Fibroblast of lung (primary cell): Measurements from ENCODE around the gene CACNG4. TPM values are rescaled to one million over a fixed set of nuclear protein-coding genes. Genes with fewer than 3 reads are reported as not detected.
A peak's percentile ranks its signal among the peaks of the same experiment; 100 is the strongest.

Source experiments
- DNase-seq, 2 donors: peaks; one replicate each; pipeline versions ENCODE4 v3.0.0 to v3.0.0-alpha.2; 2010; ENCODE audit warnings: low read depth in 2 of 2
- H2AFZ ChIP-seq: 2 replicates; pipeline ENCODE4 v1.5.1; 2012; ENCODE audit warnings: low read length, control low read depth, inconsistent platforms
- H3K27ac ChIP-seq: 2 replicates; pipeline ENCODE4 v1.5.1; 2011; ENCODE audit warnings: low read length, control low read depth; ENCODE audit not compliant: insufficient read depth
- H3K27me3 ChIP-seq: 2 replicates; pipeline ENCODE4 v1.5.1; 2011; ENCODE audit warnings: mild to moderate bottlenecking, low read length; ENCODE audit not compliant: control insufficient read depth, insufficient read depth
- H3K36me3 ChIP-seq: 2 replicates; pipeline ENCODE4 v1.5.1; 2011; ENCODE audit warnings: low read length; ENCODE audit not compliant: control insufficient read depth, insufficient read depth
- H3K4me1 ChIP-seq: 2 replicates; pipeline ENCODE4 v1.5.1; 2011; ENCODE audit warnings: low read length; ENCODE audit not compliant: control insufficient read depth, insufficient read depth; ENCODE audit errors: extremely low read depth
- H3K4me2 ChIP-seq: 2 replicates; pipeline ENCODE4 v1.5.1; 2011; ENCODE audit warnings: low read length, control low read depth; ENCODE audit not compliant: insufficient read depth; ENCODE audit errors: extremely low read depth
- H3K4me3 ChIP-seq, 4 experiments: fragments of 200-600 bp in 1 of 4; sonication (generic) in 1 of 4; replicated peaks in 1 of 4; 2 replicates each; pipeline ENCODE4 v1.5.1; 2011 to 2016; ENCODE audit warnings: low read length in 4 of 4, low read depth in 3 of 4, mild to moderate bottlenecking in 3 of 4, control low read depth in 2 of 4, inconsistent platforms in 1 of 4, mixed read lengths in 1 of 4; ENCODE audit not compliant: insufficient read depth in 1 of 4; ENCODE audit errors: control extremely low read depth in 1 of 4
- H3K79me2 ChIP-seq: 2 replicates; pipeline ENCODE4 v1.5.1; 2012; ENCODE audit warnings: mild to moderate bottlenecking, low read length, inconsistent platforms; ENCODE audit not compliant: control insufficient read depth, insufficient read depth
- H3K9ac ChIP-seq: 2 replicates; pipeline ENCODE4 v1.5.1; 2011; ENCODE audit warnings: mild to moderate bottlenecking, low read length, control low read depth; ENCODE audit not compliant: insufficient read depth
- H3K9me3 ChIP-seq: 2 replicates; pipeline ENCODE4 v1.5.1; 2012; ENCODE audit warnings: low read depth, low read length; ENCODE audit not compliant: control insufficient read depth, insufficient read depth
- H4K20me1 ChIP-seq: 2 replicates; pipeline ENCODE4 v1.5.1; 2011; ENCODE audit warnings: low read length; ENCODE audit not compliant: control insufficient read depth, insufficient read depth; ENCODE audit errors: extremely low read depth
- EZH2 ChIP-seq: IDR thresholded peaks from 2 replicates; pipeline ENCODE4 v1.5.1; 2012; ENCODE audit warnings: low read length, control low read depth, mild to moderate bottlenecking; ENCODE audit errors: missing control alignments
- polyA plus RNA-seq, 2 donors: library from polyadenylated mRNA; depleted of rRNA in 1 of 2; stranded (reverse) in 1 of 2; unstranded in 1 of 2; fragments of >200 nt; gene quantifications; 2 replicates each; pipeline ENCODE4 v1.2.1, GENCODE V29; 2011 to 2012; ENCODE audit warnings: missing spikeins in 1 of 2
- total RNA-seq: library from RNA; depleted of rRNA; stranded (reverse); fragments of >200 nt; gene quantifications from 2 replicates; pipeline ENCODE4 v1.2.1, GENCODE V29; 2014
- TF ChIP-seq, protein P1 (sequence below), 2 donors: IDR thresholded peaks in 1 of 2; conservative IDR thresholded peaks in 1 of 2; 1 replicate in 1 of 2; 2 replicates in 1 of 2; pipeline ENCODE4 v1.5.1; 2011 to 2012; ENCODE audit warnings: low read length in 2 of 2, control low read depth in 1 of 2, inconsistent platforms in 1 of 2, low read depth in 1 of 2, mild to moderate bottlenecking in 1 of 2

Gene CACNG4
- total and polyA plus RNA-seq, 2 donors (not counting 1 experiment from before 2014, with no cell fraction given) = not detected

DNA sequence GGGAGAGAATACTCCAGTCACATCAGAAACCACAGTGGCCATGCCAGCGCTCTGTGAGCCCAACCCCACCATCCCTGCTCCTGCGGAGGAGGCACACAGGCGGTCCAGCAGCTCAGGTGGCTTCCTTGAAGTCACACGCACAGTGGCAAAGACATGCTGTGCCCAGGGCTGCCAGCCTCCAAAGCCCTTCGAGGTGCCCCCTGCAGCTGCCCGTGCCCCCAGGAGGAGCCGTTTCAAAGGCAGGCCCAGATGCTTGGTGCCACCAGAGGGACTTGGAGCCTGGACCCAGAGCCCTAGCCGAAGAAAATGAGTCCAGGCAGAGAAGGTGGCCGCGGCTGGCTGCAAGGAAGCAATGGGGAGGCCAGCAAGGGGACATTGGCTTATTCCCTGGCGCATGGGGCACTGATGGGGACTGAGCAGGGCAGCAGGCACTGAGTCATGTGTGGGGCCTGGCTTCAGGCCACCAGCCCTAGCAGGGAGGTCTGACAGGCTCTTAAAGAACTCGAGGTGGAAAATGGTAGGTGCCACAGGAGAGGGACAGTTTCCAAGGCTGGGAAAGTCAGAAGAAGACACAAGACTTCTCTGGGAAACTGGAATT is 62.6 kb downstream of the CACNG4 start:
- H3K4me1 ChIP-seq = no peaks in the 10 kb centered on the region
- H2AFZ ChIP-seq = no peak overlapping the region
- no peak for TF ChIP-seq EZH2
- TF ChIP-seq, protein P1, sequence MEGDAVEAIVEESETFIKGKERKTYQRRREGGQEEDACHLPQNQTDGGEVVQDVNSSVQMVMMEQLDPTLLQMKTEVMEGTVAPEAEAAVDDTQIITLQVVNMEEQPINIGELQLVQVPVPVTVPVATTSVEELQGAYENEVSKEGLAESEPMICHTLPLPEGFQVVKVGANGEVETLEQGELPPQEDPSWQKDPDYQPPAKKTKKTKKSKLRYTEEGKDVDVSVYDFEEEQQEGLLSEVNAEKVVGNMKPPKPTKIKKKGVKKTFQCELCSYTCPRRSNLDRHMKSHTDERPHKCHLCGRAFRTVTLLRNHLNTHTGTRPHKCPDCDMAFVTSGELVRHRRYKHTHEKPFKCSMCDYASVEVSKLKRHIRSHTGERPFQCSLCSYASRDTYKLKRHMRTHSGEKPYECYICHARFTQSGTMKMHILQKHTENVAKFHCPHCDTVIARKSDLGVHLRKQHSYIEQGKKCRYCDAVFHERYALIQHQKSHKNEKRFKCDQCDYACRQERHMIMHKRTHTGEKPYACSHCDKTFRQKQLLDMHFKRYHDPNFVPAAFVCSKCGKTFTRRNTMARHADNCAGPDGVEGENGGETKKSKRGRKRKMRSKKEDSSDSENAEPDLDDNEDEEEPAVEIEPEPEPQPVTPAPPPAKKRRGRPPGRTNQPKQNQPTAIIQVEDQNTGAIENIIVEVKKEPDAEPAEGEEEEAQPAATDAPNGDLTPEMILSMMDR (conservative IDR thresholded peaks at IDR 0.05 in 1 of 2, IDR thresholded peaks at IDR 0.05 in 1 of 2; ENCODE audit: low read depth in 1 of 2, low read length in 2 of 2) = no peak
- no peak overlapping the region for H3K27ac ChIP-seq
- H3K4me3 ChIP-seq = no peak overlapping the region
- no peaks in the 10 kb centered on the region for H3K79me2 ChIP-seq
- peaks cover 2% of the 10 kb centered on the region for H3K27me3 ChIP-seq
- no peaks in the 10 kb centered on the region for H4K20me1 ChIP-seq
- H3K9me3 ChIP-seq = no peaks in the 10 kb centered on the region
- peak in 1 of 2 donors; percentile 20 for DNase-seq
- no peaks in the 10 kb centered on the region for H3K36me3 ChIP-seq
- H3K9ac ChIP-seq = no peak overlapping the region
- H3K4me2 ChIP-seq = no peak overlapping the region

DNA sequence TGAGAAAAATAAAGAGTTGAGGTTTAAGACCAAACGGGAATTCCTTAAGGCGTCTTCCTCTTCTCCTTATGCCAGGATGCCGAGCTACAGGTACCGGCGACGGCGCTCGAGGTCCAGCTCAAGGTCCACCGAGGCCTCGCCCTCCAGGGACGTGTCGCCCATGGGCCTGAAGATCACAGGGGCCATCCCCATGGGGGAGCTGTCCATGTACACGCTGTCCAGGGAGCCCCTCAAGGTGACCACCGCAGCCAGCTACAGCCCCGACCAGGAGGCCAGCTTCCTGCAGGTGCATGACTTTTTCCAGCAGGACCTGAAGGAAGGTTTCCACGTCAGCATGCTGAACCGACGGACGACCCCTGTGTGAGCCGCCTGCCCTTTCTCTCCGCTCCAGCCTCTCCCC is 66.1 kb downstream of the CACNG4 start:
- Histone ChIP-seq H3K9ac (no peak overlapping the region), H3K4me3 (no peak overlapping the region), H3K27me3 (peaks cover 5% of the 10 kb centered on the region), H2AFZ (no peak overlapping the region), H3K36me3 (no peaks in the 10 kb centered on the region), H3K9me3 (no peaks in the 10 kb centered on the region), H3K27ac (no peak overlapping the region), H3K4me1 (no peaks in the 10 kb centered on the region), H3K79me2 (no peaks in the 10 kb centered on the region), H4K20me1 (no peaks in the 10 kb centered on the region), H3K4me2 (no peak overlapping the region)
- TF ChIP-seq, protein P1 (conservative IDR thresholded peaks at IDR 0.05 in 1 of 2, IDR thresholded peaks at IDR 0.05 in 1 of 2; ENCODE audit: low read depth in 1 of 2, low read length in 2 of 2) = no peak
- TF ChIP-seq EZH2 = no peak
- DNase-seq = no peak

DNA sequence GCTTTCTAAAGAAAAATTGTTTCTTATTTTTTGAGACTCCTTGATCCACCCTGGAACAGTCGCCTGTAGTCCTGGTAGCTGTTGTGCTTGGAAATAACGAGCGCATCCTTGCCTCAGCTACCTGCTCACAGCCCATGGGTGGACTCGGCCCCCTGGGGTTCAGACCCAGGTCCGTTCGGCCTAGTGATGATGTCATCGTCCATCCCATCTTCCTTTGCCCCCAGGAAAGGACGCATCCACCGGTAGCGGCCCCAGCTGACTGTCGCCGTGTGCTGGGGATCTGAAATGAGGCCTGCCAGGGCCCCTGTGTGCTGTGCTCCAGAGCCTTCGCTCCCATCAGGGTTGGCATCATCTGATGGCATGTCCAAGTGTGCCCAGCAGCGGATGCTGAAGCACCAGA is 67.9 kb downstream of the CACNG4 start:
- Histone ChIP-seq H3K27me3 (peaks cover 3% of the 10 kb centered on the region), H3K27ac (no peak overlapping the region), H3K9ac (no peak overlapping the region), H3K9me3 (no peaks in the 10 kb centered on the region), H3K4me2 (no peak overlapping the region), H3K4me3 (no peak overlapping the region), H3K36me3 (no peaks in the 10 kb centered on the region), H4K20me1 (no peaks in the 10 kb centered on the region), H2AFZ (no peak overlapping the region), H3K79me2 (no peaks in the 10 kb centered on the region), H3K4me1 (no peaks in the 10 kb centered on the region)
- no peak for DNase-seq
- TF ChIP-seq EZH2 = no peak
- TF ChIP-seq, protein P1 (conservative IDR thresholded peaks at IDR 0.05 in 1 of 2, IDR thresholded peaks at IDR 0.05 in 1 of 2; ENCODE audit: low read depth in 1 of 2, low read length in 2 of 2) = no peak
